HepG2 (cell line): ENCODE measurements around the gene HSD11B1L. TPM values are rescaled to one million over a fixed set of nuclear protein-coding genes. Genes with fewer than 3 reads are reported as not detected.

Experiments
- ATAC-seq: fragments of 200-7000 bp; cut with Tn5 transposase; 3 replicates; pipeline ENCODE4 v1.9.1; 2020; ENCODE audit warnings: mild to moderate bottlenecking, moderate library complexity
- BruUV-seq: library from RNA; stranded (reverse); fragments of 400-500 nt; replicated peaks from 2 replicates; lab custom pipeline; 2021; lab: Mats Ljungman, UMichigan
- CTCF ChIA-PET: fragments of 300-600 bp; formaldehyde crosslinking; extraction: SDS; loops from one replicate; lab custom pipeline; 2021; ENCODE audit warnings: low total read pairs, inconsistent platforms, low intra/inter-chr PET ratio; lab: Yijun Ruan, JAX
- POLR2A ChIA-PET: fragments of 350-600 bp; sonication (Branson Sonifier 250); formaldehyde crosslinking; loops from one replicate; lab custom pipeline; 2020; ENCODE audit warnings: antibody characterized with exemption, inconsistent platforms; lab: Yijun Ruan, JAX
- DNase-seq: peaks from one replicate; pipeline ENCODE4 v3.0.0-alpha.2; 2015; ENCODE audit warnings: low spot score
- FAIRE-seq: peaks from 3 replicates; lab custom pipeline; 2011; peaks lifted over from hg19 to GRCh38; lab: Jason Lieb, UNC
- H2AFZ ChIP-seq: one replicate; pipeline ENCODE4 v1.6.1; 2011; ENCODE audit warnings: low read length, inconsistent platforms
- H3K27ac ChIP-seq: fragments of 300-600 bp; 3 replicates; pipeline ENCODE4 v1.8.0; 2011; ENCODE audit warnings: mixed run types, mild to moderate bottlenecking, mixed read lengths, low read length, inconsistent platforms; ENCODE audit not compliant: insufficient read depth; ENCODE audit errors: extremely low read length
- H3K27me3 ChIP-seq, 2 experiments: fragments of 200-600 bp in 1 of 2; 2 replicates in 1 of 2; 3 replicates in 1 of 2; pipeline versions ENCODE4 v1.6.0 to v1.8.0; 2011; ENCODE audit warnings: low read length in 2 of 2, mild to moderate bottlenecking in 2 of 2, moderate library complexity in 2 of 2, inconsistent platforms in 1 of 2; ENCODE audit not compliant: insufficient read depth in 2 of 2, control insufficient read depth in 1 of 2
- H3K36me3 ChIP-seq, 2 experiments: fragments of 200-600 bp in 1 of 2; replicated peaks in 1 of 2; 2 replicates in 1 of 2; 3 replicates in 1 of 2; pipeline versions ENCODE4 v1.5.1 to v1.8.0; 2011; ENCODE audit warnings: low read length in 2 of 2, inconsistent platforms in 1 of 2; ENCODE audit not compliant: insufficient read depth in 2 of 2, control insufficient read depth in 1 of 2
- H3K4me1 ChIP-seq: 2 replicates; pipeline ENCODE4 v1.5.1; 2012; ENCODE audit warnings: low read length, inconsistent platforms; ENCODE audit not compliant: insufficient read depth
- H3K4me2 ChIP-seq: 2 replicates; pipeline ENCODE4 v1.6.0; 2011; ENCODE audit warnings: low read depth, low read length, inconsistent platforms
- H3K4me3 ChIP-seq, 3 experiments: fragments of 200-600 bp in 1 of 3; sonication (generic), shearing (Covaris generic) in 1 of 3; replicated peaks in 1 of 3; 2 replicates each; pipeline ENCODE4 v1.5.1; 2011 to 2016; ENCODE audit warnings: low read length in 3 of 3, inconsistent platforms in 2 of 3, low read depth in 2 of 3, mild to moderate bottlenecking in 2 of 3, control low read depth in 1 of 3, mixed read lengths in 1 of 3; ENCODE audit not compliant: insufficient read depth in 1 of 3
- H3K79me2 ChIP-seq: one replicate; pipeline ENCODE4 v1.6.1; 2011; ENCODE audit warnings: low read length, inconsistent platforms; ENCODE audit not compliant: insufficient read depth
- H3K9ac ChIP-seq: 2 replicates; pipeline ENCODE4 v1.6.0; 2011; ENCODE audit warnings: mild to moderate bottlenecking, low read depth, low read length, inconsistent platforms; ENCODE audit not compliant: insufficient read depth
- H3K9me3 ChIP-seq: 2 replicates; pipeline ENCODE4 v1.5.1; 2012; ENCODE audit warnings: mild to moderate bottlenecking, low read length
- H4K20me1 ChIP-seq: 2 replicates; pipeline ENCODE4 v1.6.0; 2011; ENCODE audit warnings: inconsistent platforms, mild to moderate bottlenecking, low read length, moderate library complexity; ENCODE audit not compliant: insufficient read depth
- ATF7-NPFF ChIP-seq: sonication (generic); formaldehyde crosslinking; IDR thresholded peaks from 2 replicates; pipeline ENCODE4 v1.8.1; 2023; ENCODE audit warnings: mild to moderate bottlenecking, low read depth, missing genetic modification reagents, moderate library complexity
- KLF13 ChIP-seq: sonication (generic); formaldehyde crosslinking; IDR thresholded peaks from 2 replicates; pipeline ENCODE4 v1.4.0; 2020; ENCODE audit warnings: mild to moderate bottlenecking, missing genetic modification reagents
- RARG ChIP-seq: sonication (generic); formaldehyde crosslinking; IDR thresholded peaks from 2 replicates; pipeline ENCODE4 v1.4.0; 2020; ENCODE audit warnings: low read depth, mild to moderate bottlenecking, missing genetic modification reagents
- RBM39 ChIP-seq: fragments of 200-400 bp; formaldehyde crosslinking; IDR thresholded peaks from one replicate; pipeline ENCODE4 v1.6.1; 2018; ENCODE audit warnings: antibody characterized with exemption, mild to moderate bottlenecking, low read depth, low read length; ENCODE audit not compliant: poor library complexity, severe bottlenecking
- ZIK1 ChIP-seq: sonication (generic); formaldehyde crosslinking; IDR thresholded peaks from 2 replicates; pipeline ENCODE4 v1.5.0; 2020; ENCODE audit warnings: mild to moderate bottlenecking, low read depth, missing genetic modification reagents, borderline replicate concordance
- ZNF619 ChIP-seq: sonication (generic); formaldehyde crosslinking; IDR thresholded peaks from 2 replicates; pipeline ENCODE4 v1.4.0; 2020; ENCODE audit warnings: mild to moderate bottlenecking, missing genetic modification reagents
- ZNF724P ChIP-seq: sonication (generic); formaldehyde crosslinking; IDR thresholded peaks from 2 replicates; pipeline ENCODE4 v1.8.0; 2022; ENCODE audit warnings: missing genetic modification reagents, borderline replicate concordance
- ZNF768 ChIP-seq: sonication (generic); formaldehyde crosslinking; IDR thresholded peaks from 2 replicates; pipeline ENCODE4 v1.4.0; 2020; ENCODE audit warnings: missing genetic modification reagents
- WGBS: methylation state at CpG from one replicate; pipeline ENCODE4 v1.1.6; 2017; ENCODE audit warnings: low lambda C conversion rate; 5-methylcytosine and 5-hydroxymethylcytosine counted together
- in situ Hi-C: cut with HindIII; loops from 2 replicates; pipeline ENCODE4 v1.10.0; 2017; ENCODE audit warnings: low pct_unique_long_range_greater_than_20kb; ENCODE audit not compliant: extremely low pct_ligation_motif_present
- intact Hi-C: fragments of 100-400 bp; cut with micrococcal nuclease; formaldehyde crosslinking; loops from one replicate; pipeline ENCODE4 v1.10.0; 2022; ENCODE audit not compliant: unreplicated experiment
- polyA plus RNA-seq, 8 experiments: library from polyadenylated mRNA; depleted of rRNA in 3 of 8; stranded (reverse) in 7 of 8; unstranded in 1 of 8; fragments of >200 nt; fragmentation: Illumina TruSeq in 4 of 8; extraction: Trizol in 4 of 8; gene quantifications; 2 replicates each; pipeline versions ENCODE4 v1.2.1 to v1.2.3, GENCODE V29; 2011 to 2016; ENCODE audit warnings: low read depth in 4 of 8, missing spikeins in 1 of 8, mixed read lengths in 1 of 8; ENCODE audit not compliant: insufficient read depth in 1 of 8
- total RNA-seq, 5 experiments: library from RNA; depleted of rRNA; stranded (reverse); fragments of >200 nt; fragmentation: Illumina TruSeq; extraction: Trizol; gene quantifications; 2 replicates each; pipeline ENCODE4 v1.2.3, GENCODE V29; 2016; ENCODE audit warnings: low read depth in 1 of 5
- TF ChIP-seq, protein P1 (sequence below): sonication (generic); formaldehyde crosslinking; IDR thresholded peaks from 2 replicates; pipeline ENCODE4 v1.4.0; 2020; ENCODE audit warnings: missing genetic modification reagents, mild to moderate bottlenecking, borderline replicate concordance
- TF ChIP-seq, protein P2 (sequence below): sonication (generic); formaldehyde crosslinking; IDR thresholded peaks from 2 replicates; pipeline ENCODE4 v1.8.1; 2022; ENCODE audit warnings: low read depth, mild to moderate bottlenecking, missing genetic modification reagents

Gene HSD11B1L
- total and polyA plus RNA-seq, 2 of the 13 experiments (the other 11 are each of a cell fraction or from before 2014, with no cell fraction given): 2.8 to 3.9 TPM

DNA sequence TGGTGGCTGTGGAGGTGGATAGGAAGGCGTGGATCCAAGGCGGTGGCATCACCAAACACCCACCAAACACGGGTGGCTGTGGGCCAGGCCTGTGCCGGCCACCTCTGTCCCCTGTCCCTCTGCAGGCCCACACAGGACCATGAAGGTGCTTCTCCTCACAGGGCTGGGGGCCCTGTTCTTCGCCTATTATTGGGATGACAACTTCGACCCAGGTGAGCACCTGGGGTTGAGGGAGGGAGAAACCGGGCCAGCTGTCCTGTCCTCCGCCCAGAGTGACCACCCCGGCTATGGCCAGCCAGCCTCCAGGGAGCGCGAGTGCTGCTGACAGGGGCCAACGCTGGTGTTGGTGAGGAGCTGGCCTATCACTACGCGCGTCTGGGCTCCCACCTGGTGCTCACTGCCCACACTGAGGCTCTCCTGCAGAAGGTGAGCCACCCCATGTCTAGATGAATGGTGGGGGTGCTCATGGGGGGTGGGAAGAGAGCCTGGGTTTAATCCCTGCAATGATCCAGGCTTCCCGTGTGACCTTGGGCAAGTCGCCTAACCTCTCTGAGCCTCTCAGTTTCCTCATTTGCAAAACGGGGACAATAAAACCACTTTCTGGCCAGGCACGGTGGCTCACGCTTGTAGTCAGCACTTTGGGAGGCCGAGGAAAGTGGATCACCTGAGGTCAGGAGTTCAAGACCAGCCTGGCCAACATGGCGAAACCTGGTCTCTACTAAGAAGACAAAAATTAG lies 4.0 kb downstream of the HSD11B1L start:
- BruUV-seq: no TSS peak
- no peaks in the 10 kb centered on the region for H3K36me3 ChIP-seq
- H4K20me1 ChIP-seq: no peaks in the 10 kb centered on the region
- ATAC-seq: no peak
- intact Hi-C loops (loop anchor here (5.0 kb wide), 1 partner anchor 138 kb away; no protein-coding TSS in a partner anchor), in situ Hi-C loops (no loop called here)
- WGBS: 72% methylated on average over 11 of the region's 22 CpGs
- no peak overlapping the region for H3K4me2 ChIP-seq
- H3K9ac ChIP-seq: no peak overlapping the region
- H3K4me3 ChIP-seq: no peak overlapping the region
- no peaks in the 10 kb centered on the region; a peak in 1 of 5 replicates for H3K27me3 ChIP-seq
- peaks cover 30% of the 10 kb centered on the region for H3K4me1 ChIP-seq
- no peak for DNase-seq
- ChIA-PET POLR2A (no interaction called here), CTCF (no interaction called here)
- H2AFZ ChIP-seq: no peak overlapping the region
- no peaks in the 10 kb centered on the region for H3K9me3 ChIP-seq
- no peak overlapping the region for H3K27ac ChIP-seq
- H3K79me2 ChIP-seq: peaks cover 3% of the 10 kb centered on the region
- no peak for TF ChIP-seq KLF13
- no peak for TF ChIP-seq ATF7-NPFF (CRISPR knock-in tag)
- TF ChIP-seq ZNF768 (CRISPR knock-in tag): peak; percentile 83
- FAIRE-seq: no peak

DNA sequence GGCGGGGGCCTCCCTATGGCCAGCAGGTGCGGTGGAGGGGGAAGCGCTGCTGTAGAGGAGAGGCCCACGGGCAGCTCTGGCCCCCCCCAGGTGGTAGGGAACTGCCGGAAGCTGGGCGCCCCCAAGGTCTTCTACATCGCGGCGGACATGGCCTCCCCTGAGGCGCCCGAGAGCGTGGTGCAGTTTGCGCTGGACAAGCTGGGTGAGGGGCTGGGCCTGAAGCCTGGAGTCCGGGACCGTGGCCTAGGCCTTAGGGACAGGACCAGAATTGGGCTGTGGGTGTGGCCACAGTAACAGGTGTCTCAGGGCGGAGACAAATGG lies 5.5 kb downstream of the HSD11B1L start:
- Histone ChIP-seq H3K4me1 (peaks cover 26% of the 10 kb centered on the region), H3K27ac (peak overlapping the region; percentile 72), H3K36me3 (no peaks in the 10 kb centered on the region), H3K4me3 (peak overlapping the region; percentile 66 to 81 (median 66); a peak in 5 of 6 replicates), H3K9ac (peak overlapping the region; percentile 64; the same call in 1 of the 2 replicates), H3K9me3 (no peaks in the 10 kb centered on the region), H4K20me1 (peaks cover 11% of the 10 kb centered on the region; the same call in 1 of the 2 replicates), H3K4me2 (peak overlapping the region; percentile 84), H3K79me2 (peaks cover 12% of the 10 kb centered on the region), H3K27me3 (no peaks in the 10 kb centered on the region; a peak in 1 of 5 replicates), H2AFZ (no peak overlapping the region)
- ChIA-PET POLR2A (interaction anchor here (0.8 to 2.2 kb wide), 6 partner anchors 29 to 142 kb away, joined by 3 to 21 read pairs (median 6); partner anchors contain the start of genes CATSPERD, LONP1, SAFB and SAFB2), CTCF (no interaction called here)
- FAIRE-seq (no peak), DNase-seq (no peak), ATAC-seq (no peak)
- intact Hi-C loops: loop anchor here (2.0 to 5.0 kb wide), 2 partner anchors 35 to 139 kb away; partner anchors contain the start of genes CATSPERD and LONP1
- no TSS peak for BruUV-seq
- in situ Hi-C loops: no loop called here
- WGBS: 78% methylated on average over 10 of the region's 16 CpGs
- TF ChIP-seq ZIK1 (CRISPR knock-in tag) (no peak), RBM39 (no peak), ZNF619 (CRISPR knock-in tag) (0 out of 2 replicates have a peak, but pooled peaks have one; percentile 4), RARG (CRISPR knock-in tag) (no peak), ZNF724P (no peak)
- TF ChIP-seq, protein P1, sequence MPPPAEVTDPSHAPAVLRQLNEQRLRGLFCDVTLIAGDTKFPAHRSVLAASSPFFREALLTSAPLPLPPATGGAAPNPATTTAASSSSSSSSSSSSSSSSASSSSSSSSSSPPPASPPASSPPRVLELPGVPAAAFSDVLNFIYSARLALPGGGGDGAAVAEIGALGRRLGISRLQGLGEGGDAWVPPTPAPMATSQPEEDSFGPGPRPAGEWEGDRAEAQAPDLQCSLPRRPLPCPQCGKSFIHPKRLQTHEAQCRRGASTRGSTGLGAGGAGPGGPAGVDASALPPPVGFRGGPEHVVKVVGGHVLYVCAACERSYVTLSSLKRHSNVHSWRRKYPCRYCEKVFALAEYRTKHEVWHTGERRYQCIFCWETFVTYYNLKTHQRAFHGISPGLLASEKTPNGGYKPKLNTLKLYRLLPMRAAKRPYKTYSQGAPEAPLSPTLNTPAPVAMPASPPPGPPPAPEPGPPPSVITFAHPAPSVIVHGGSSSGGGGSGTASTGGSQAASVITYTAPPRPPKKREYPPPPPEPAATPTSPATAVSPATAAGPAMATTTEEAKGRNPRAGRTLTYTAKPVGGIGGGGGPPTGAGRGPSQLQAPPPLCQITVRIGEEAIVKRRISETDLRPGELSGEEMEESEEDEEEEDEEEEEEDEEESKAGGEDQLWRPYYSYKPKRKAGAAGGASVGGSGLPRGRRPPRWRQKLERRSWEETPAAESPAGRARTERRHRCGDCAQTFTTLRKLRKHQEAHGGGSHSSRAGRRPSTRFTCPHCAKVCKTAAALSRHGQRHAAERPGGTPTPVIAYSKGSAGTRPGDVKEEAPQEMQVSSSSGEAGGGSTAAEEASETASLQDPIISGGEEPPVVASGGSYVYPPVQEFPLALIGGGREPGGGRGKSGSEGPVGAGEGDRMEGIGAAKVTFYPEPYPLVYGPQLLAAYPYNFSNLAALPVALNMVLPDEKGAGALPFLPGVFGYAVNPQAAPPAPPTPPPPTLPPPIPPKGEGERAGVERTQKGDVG (CRISPR knock-in tag): 0 out of 2 replicates have a peak, but pooled peaks have one; percentile 9
- TF ChIP-seq, protein P2, sequence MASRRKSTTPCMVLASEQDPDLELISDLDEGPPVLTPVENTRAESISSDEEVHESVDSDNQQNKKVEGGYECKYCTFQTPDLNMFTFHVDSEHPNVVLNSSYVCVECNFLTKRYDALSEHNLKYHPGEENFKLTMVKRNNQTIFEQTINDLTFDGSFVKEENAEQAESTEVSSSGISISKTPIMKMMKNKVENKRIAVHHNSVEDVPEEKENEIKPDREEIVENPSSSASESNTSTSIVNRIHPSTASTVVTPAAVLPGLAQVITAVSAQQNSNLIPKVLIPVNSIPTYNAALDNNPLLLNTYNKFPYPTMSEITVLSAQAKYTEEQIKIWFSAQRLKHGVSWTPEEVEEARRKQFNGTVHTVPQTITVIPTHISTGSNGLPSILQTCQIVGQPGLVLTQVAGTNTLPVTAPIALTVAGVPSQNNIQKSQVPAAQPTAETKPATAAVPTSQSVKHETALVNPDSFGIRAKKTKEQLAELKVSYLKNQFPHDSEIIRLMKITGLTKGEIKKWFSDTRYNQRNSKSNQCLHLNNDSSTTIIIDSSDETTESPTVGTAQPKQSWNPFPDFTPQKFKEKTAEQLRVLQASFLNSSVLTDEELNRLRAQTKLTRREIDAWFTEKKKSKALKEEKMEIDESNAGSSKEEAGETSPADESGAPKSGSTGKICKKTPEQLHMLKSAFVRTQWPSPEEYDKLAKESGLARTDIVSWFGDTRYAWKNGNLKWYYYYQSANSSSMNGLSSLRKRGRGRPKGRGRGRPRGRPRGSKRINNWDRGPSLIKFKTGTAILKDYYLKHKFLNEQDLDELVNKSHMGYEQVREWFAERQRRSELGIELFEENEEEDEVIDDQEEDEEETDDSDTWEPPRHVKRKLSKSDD: 0 out of 2 replicates have a peak, but pooled peaks have one; percentile 36
